ENCODE data around the gene COA8. TPM values are rescaled to one million over a fixed set of nuclear protein-coding genes. Genes with fewer than 3 reads are reported as not detected.
A peak's percentile ranks its signal among the peaks of the same experiment; 100 is the strongest.

COA8 gene
- total and polyA plus RNA-seq, 2 of the 13 experiments (the other 11 are each of a cell fraction or from before 2014, with no cell fraction given): 10.9 to 25.1 TPM

DNA sequence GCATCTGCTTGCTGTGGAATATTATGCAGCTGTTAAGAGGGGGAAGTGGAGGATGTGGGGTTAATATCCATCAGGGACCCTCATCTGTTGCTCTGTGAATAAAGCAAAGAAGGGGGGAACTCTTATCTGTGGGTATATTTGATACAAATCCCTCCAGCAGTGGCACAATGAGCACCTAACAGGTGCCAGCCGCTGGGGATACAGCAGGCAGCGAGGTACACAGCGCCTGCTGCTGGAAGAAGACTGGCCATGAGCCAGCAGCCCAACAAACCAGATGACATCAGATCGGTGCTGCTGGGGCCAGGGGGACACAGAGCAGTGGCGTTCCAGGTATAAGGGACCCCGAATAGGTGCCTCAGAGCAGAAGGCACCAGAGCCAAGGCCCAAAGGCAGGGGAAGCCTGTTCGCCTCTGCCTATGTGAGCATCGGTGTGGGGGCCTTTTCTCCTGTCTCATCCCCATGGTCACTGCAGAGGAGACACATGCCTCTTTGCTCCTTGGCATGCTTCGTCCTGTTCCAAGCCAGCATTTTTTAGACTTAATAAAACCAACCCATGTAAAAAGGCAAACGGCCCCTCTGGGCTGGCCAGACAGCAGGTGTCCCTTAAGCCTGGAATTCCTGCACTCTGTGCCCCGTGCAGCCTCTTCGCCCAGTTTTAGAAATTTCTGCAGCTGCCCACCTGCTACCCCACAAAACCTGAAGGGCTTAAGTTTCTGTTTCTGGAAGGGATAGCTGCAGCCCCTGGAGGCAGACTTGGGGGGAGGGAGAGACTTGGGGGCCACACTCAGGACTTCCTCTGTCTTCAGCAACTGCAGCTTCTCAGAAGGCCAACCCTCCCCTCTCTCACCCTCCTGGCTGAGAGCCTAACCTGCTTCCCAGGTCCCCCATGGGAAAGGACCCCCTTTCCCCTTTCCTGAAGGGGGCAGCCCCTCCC is 38.5 kb upstream of the COA8 start (continued):
- TF ChIP-seq, protein P1, sequence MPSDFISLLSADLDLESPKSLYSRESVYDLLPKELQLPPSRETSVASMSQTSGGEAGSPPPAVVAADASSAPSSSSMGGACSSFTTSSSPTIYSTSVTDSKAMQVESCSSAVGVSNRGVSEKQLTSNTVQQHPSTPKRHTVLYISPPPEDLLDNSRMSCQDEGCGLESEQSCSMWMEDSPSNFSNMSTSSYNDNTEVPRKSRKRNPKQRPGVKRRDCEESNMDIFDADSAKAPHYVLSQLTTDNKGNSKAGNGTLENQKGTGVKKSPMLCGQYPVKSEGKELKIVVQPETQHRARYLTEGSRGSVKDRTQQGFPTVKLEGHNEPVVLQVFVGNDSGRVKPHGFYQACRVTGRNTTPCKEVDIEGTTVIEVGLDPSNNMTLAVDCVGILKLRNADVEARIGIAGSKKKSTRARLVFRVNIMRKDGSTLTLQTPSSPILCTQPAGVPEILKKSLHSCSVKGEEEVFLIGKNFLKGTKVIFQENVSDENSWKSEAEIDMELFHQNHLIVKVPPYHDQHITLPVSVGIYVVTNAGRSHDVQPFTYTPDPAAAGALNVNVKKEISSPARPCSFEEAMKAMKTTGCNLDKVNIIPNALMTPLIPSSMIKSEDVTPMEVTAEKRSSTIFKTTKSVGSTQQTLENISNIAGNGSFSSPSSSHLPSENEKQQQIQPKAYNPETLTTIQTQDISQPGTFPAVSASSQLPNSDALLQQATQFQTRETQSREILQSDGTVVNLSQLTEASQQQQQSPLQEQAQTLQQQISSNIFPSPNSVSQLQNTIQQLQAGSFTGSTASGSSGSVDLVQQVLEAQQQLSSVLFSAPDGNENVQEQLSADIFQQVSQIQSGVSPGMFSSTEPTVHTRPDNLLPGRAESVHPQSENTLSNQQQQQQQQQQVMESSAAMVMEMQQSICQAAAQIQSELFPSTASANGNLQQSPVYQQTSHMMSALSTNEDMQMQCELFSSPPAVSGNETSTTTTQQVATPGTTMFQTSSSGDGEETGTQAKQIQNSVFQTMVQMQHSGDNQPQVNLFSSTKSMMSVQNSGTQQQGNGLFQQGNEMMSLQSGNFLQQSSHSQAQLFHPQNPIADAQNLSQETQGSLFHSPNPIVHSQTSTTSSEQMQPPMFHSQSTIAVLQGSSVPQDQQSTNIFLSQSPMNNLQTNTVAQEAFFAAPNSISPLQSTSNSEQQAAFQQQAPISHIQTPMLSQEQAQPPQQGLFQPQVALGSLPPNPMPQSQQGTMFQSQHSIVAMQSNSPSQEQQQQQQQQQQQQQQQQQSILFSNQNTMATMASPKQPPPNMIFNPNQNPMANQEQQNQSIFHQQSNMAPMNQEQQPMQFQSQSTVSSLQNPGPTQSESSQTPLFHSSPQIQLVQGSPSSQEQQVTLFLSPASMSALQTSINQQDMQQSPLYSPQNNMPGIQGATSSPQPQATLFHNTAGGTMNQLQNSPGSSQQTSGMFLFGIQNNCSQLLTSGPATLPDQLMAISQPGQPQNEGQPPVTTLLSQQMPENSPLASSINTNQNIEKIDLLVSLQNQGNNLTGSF (CRISPR knock-in tag; IDR thresholded peaks at IDR 0.05): no peak
- TF ChIP-seq RFX1 (IDR thresholded peaks at IDR 0.05) (no peak), ADNP (CRISPR knock-in tag; IDR thresholded peaks at IDR 0.05) (0 out of 2 replicates have a peak, but pooled peaks have one; percentile 25), EEA1 (CRISPR knock-in tag; IDR thresholded peaks at IDR 0.05; ENCODE audit: borderline replicate concordance) (no peak), KMT2B (CRISPR knock-in tag; IDR thresholded peaks at IDR 0.05) (0 out of 2 replicates have a peak, but pooled peaks have one; percentile 11), AKAP8 (CRISPR knock-in tag; IDR thresholded peaks at IDR 0.05) (0 out of 2 replicates have a peak, but pooled peaks have one; percentile 12), CC2D1A (CRISPR knock-in tag; IDR thresholded peaks at IDR 0.05) (no peak), HIVEP1 (CRISPR knock-in tag; IDR thresholded peaks at IDR 0.05) (no peak), ISL2 (CRISPR knock-in tag; IDR thresholded peaks at IDR 0.05) (no peak), KAT8 (CRISPR knock-in tag; IDR thresholded peaks at IDR 0.05) (no peak), RBAK (CRISPR knock-in tag; IDR thresholded peaks at IDR 0.05) (peak; percentile 93), ZBTB8A (CRISPR knock-in tag; IDR thresholded peaks at IDR 0.05; ENCODE audit: borderline replicate concordance, low read depth) (no peak), ZNF768 (CRISPR knock-in tag; IDR thresholded peaks at IDR 0.05) (peak; percentile 30; the same call in 1 of the 2 replicates), AGO1 (IDR thresholded peaks at IDR 0.05; ENCODE audit: low read depth, low read length, poor library complexity, severe bottlenecking) (peak; percentile 47), SP1 (IDR thresholded peaks at IDR 0.05) (no peak), SP1 (CRISPR knock-in tag; IDR thresholded peaks at IDR 0.05) (no peak)
- TF ChIP-seq, protein P2, sequence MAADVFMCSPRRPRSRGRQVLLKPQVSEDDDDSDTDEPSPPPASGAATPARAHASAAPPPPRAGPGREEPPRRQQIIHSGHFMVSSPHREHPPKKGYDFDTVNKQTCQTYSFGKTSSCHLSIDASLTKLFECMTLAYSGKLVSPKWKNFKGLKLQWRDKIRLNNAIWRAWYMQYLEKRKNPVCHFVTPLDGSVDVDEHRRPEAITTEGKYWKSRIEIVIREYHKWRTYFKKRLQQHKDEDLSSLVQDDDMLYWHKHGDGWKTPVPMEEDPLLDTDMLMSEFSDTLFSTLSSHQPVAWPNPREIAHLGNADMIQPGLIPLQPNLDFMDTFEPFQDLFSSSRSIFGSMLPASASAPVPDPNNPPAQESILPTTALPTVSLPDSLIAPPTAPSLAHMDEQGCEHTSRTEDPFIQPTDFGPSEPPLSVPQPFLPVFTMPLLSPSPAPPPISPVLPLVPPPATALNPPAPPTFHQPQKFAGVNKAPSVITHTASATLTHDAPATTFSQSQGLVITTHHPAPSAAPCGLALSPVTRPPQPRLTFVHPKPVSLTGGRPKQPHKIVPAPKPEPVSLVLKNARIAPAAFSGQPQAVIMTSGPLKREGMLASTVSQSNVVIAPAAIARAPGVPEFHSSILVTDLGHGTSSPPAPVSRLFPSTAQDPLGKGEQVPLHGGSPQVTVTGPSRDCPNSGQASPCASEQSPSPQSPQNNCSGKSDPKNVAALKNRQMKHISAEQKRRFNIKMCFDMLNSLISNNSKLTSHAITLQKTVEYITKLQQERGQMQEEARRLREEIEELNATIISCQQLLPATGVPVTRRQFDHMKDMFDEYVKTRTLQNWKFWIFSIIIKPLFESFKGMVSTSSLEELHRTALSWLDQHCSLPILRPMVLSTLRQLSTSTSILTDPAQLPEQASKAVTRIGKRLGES (CRISPR knock-in tag; IDR thresholded peaks at IDR 0.05; ENCODE audit: borderline replicate concordance): no peak
- TF ChIP-seq, protein P3, sequence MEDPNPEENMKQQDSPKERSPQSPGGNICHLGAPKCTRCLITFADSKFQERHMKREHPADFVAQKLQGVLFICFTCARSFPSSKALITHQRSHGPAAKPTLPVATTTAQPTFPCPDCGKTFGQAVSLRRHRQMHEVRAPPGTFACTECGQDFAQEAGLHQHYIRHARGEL (CRISPR knock-in tag; IDR thresholded peaks at IDR 0.05): no peak

Data from HepG2 (cell line).